ENCODE results near the gene GAREM2. TPM values are rescaled to one million over a fixed set of nuclear protein-coding genes. Genes with fewer than 3 reads are reported as not detected.

The GAREM2 gene
- 5.0 to 10.6 TPM (median 7.4 TPM) in 5 replicates for total RNA-seq (2022; extraction: Qiagen RNA extraction)

DNA sequence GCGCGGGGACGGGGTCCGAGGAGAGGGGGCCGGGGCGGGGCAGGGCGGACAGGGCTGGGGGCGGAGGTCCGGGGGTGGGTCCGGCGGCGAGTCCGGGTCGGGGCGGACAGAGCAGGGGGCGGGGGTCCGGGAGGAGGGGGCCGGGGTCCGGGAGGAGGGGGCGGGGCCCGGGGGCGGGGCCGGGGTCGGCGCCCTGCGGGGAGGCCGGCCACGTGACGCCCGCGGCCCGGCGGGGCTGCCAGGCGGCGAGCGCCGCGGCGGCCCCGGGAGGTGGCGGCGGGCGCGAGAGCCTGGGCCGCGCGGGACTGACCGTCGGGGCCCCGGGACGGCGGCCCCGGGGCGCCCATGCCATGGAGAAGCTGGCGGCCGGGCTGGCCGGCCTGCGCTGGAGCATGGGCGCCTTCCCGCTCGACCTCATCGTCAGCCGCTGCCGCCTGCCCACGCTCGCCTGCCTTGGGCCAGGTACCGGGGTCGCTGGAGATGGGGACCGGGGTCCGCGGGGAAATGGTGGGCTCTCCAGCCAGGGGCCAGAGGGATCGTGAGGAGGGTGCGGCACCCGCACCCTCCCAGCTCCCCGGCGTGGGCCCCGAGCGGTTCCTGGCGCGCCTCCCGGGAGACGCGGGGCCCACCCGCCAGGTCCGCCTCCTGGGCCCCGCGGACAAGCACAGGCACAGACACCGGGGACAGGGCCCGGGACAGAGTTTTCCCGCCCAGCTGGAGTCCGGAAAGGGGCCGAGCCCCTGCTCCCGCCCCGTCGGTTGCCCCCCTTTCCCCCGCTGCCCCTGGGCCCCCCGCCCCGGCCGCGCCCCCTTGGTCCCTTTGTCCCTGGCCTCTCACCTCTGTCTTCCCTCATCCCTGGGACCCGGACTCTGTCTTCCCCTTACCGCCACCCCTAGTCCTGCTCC, at the start of gene GAREM2:
Gene GAREM2, plus strand, starts transcription at position 218 of the 905 bp plus-strand sequence. Its CDS starts 133 bp downstream, at position 351.

Other genes with a start within 250 kb of the GAREM2 start
- gene KIF3C, start 190.6 kb upstream of the GAREM2 start, total RNA-seq (2022; extraction: Qiagen RNA extraction): 44.1 to 60.7 TPM (median 53.1 TPM) in 5 replicates
- gene RAB10, start 139.0 kb upstream of the GAREM2 start, total RNA-seq (2022; extraction: Qiagen RNA extraction): 262 to 391 TPM (median 279 TPM) in 5 replicates
- 116 to 149 TPM (median 119 TPM) in 5 replicates for gene HADHA, start 71.5 kb downstream of the GAREM2 start, total RNA-seq (2022; extraction: Qiagen RNA extraction)
- gene HADHB, start 71.9 kb downstream of the GAREM2 start, total RNA-seq (2022; extraction: Qiagen RNA extraction): 96.8 to 104 TPM (median 101 TPM) in 5 replicates
- gene SELENOI, start 173.1 kb downstream of the GAREM2 start, total RNA-seq (2022; extraction: Qiagen RNA extraction): 17.3 to 20.9 TPM (median 19.6 TPM) in 5 replicates
- gene ADGRF3, start 173.7 kb downstream of the GAREM2 start, total RNA-seq (2022; extraction: Qiagen RNA extraction): 0.07 to 0.25 TPM (median 0.16 TPM) in 5 replicates
- gene DRC1, start 228.8 kb downstream of the GAREM2 start, total RNA-seq (2022; extraction: Qiagen RNA extraction): 0.19 to 0.34 TPM (median 0.25 TPM) in 5 replicates